DND-41 (cell line): Measurements from ENCODE around the gene RBM5.

ENCODE experiments used
- ATAC-seq: fragments of 200-7000 bp; cut with Tn5 transposase; 3 replicates; pipeline ENCODE4 v1.9.1; 2021; ENCODE audit warnings: low read depth; ENCODE audit not compliant: insufficient read depth
- DNase-seq: peaks from one replicate; pipeline ENCODE4 v3.0.0-alpha.2; 2020
- H2AFZ ChIP-seq: 2 replicates; pipeline ENCODE4 v1.6.0; 2012; ENCODE audit warnings: low read depth, low read length
- H3K27ac ChIP-seq: 2 replicates; pipeline ENCODE4 v1.5.1; 2012; ENCODE audit warnings: low read length, inconsistent platforms
- H3K27me3 ChIP-seq: fragments of 200-600 bp; sonication (generic); 2 replicates; pipeline ENCODE4 v1.6.0; 2012; ENCODE audit warnings: low read length, mild to moderate bottlenecking, inconsistent platforms; ENCODE audit not compliant: insufficient read depth, poor library complexity
- H3K36me3 ChIP-seq: 2 replicates; pipeline ENCODE4 v1.5.1; 2012; ENCODE audit warnings: low read length, inconsistent platforms; ENCODE audit not compliant: insufficient read depth
- H3K4me1 ChIP-seq: 2 replicates; pipeline ENCODE4 v1.5.1; 2012; ENCODE audit warnings: mild to moderate bottlenecking, low read length; ENCODE audit not compliant: insufficient read depth
- H3K4me2 ChIP-seq: 2 replicates; pipeline ENCODE4 v1.6.0; 2012; ENCODE audit warnings: mild to moderate bottlenecking, moderate library complexity, low read length, inconsistent platforms; ENCODE audit not compliant: insufficient read depth
- H3K4me3 ChIP-seq, 2 experiments: fragments of 200-600 bp in 1 of 2; shearing (Covaris generic) in 1 of 2; 2 replicates each; pipeline ENCODE4 v1.5.1; 2012 to 2016; ENCODE audit warnings: inconsistent platforms in 2 of 2, low read length in 2 of 2, mild to moderate bottlenecking in 2 of 2, low read depth in 1 of 2, moderate library complexity in 1 of 2
- H3K79me2 ChIP-seq: 2 replicates; pipeline ENCODE4 v1.6.0; 2012; ENCODE audit warnings: low read length, inconsistent platforms; ENCODE audit not compliant: insufficient read depth
- H3K9ac ChIP-seq: 2 replicates; pipeline ENCODE4 v1.6.0; 2012; ENCODE audit warnings: low read depth, mild to moderate bottlenecking, inconsistent platforms, low read length, moderate library complexity
- H3K9me3 ChIP-seq: 2 replicates; pipeline ENCODE4 v1.5.1; 2012; ENCODE audit warnings: low read length, moderate library complexity, mild to moderate bottlenecking, inconsistent platforms; ENCODE audit not compliant: insufficient read depth, severe bottlenecking
- H4K20me1 ChIP-seq: 2 replicates; pipeline ENCODE4 v1.6.0; 2012; ENCODE audit warnings: low read length; ENCODE audit not compliant: insufficient read depth
- CTCF ChIP-seq: IDR thresholded peaks from 2 replicates; pipeline ENCODE4 v1.5.1; 2012; ENCODE audit warnings: borderline replicate concordance, low read length, moderate library complexity, mild to moderate bottlenecking; ENCODE audit not compliant: poor library complexity, severe bottlenecking; ENCODE audit errors: extremely low read depth
- EZH2 ChIP-seq: IDR thresholded peaks from 3 replicates; pipeline ENCODE4 v1.6.1; 2012; ENCODE audit warnings: borderline replicate concordance, low read depth, mild to moderate bottlenecking, moderate library complexity, low read length, inconsistent platforms; ENCODE audit not compliant: severe bottlenecking

The RBM5 gene

GRCh38 chr3:50139718-50140423 is 51.2 kb downstream of the RBM5 start:
- peaks cover 7% of the 10 kb centered on the region for H4K20me1 ChIP-seq
- no peaks in the 10 kb centered on the region for H3K27me3 ChIP-seq
- H3K36me3 ChIP-seq = no peaks in the 10 kb centered on the region
- no peak overlapping the region for H3K9ac ChIP-seq
- H3K79me2 ChIP-seq = no peaks in the 10 kb centered on the region
- no peak for DNase-seq
- no peak overlapping the region for H3K27ac ChIP-seq
- TF ChIP-seq CTCF (no peak), EZH2 (no peak)
- H3K4me3 ChIP-seq = no peak overlapping the region
- H3K4me2 ChIP-seq = no peak overlapping the region
- no peak for ATAC-seq
- no peaks in the 10 kb centered on the region for H3K9me3 ChIP-seq
- no peak overlapping the region for H2AFZ ChIP-seq
- H3K4me1 ChIP-seq = peaks cover 14% of the 10 kb centered on the region

- TF ChIP-seq CTCF = no peak
- DNase-seq (no peak), ATAC-seq (no peak)
- H3K27me3 ChIP-seq = no peaks in the 10 kb centered on the region
- H3K4me2 ChIP-seq = no peak overlapping the region
- no peak overlapping the region for H3K4me3 ChIP-seq
- peaks cover 7% of the 10 kb centered on the region for H4K20me1 ChIP-seq
- no peaks in the 10 kb centered on the region for H3K36me3 ChIP-seq
- H3K9ac ChIP-seq = no peak overlapping the region
- H3K27ac ChIP-seq = no peak overlapping the region
- H2AFZ ChIP-seq = no peak overlapping the region
- H3K79me2 ChIP-seq = no peaks in the 10 kb centered on the region
- no peaks in the 10 kb centered on the region for H3K9me3 ChIP-seq
- H3K4me1 ChIP-seq = peaks cover 14% of the 10 kb centered on the region
Observed at GRCh38 chr3:50140990-50141389, 52.3 kb downstream of the RBM5 start.

- H3K27ac ChIP-seq = no peak overlapping the region
- DNase-seq = no peak
- ATAC-seq = no peak
- H3K9ac ChIP-seq = no peak overlapping the region
- TF ChIP-seq EZH2 (no peak), CTCF (peak; percentile 24)
- no peaks in the 10 kb centered on the region for H3K36me3 ChIP-seq
- no peaks in the 10 kb centered on the region for H3K4me1 ChIP-seq
- H3K27me3 ChIP-seq = no peaks in the 10 kb centered on the region
- no peak overlapping the region for H2AFZ ChIP-seq
- no peaks in the 10 kb centered on the region for H3K79me2 ChIP-seq
- H3K4me2 ChIP-seq = no peak overlapping the region
- no peaks in the 10 kb centered on the region for H4K20me1 ChIP-seq
- H3K9me3 ChIP-seq = no peaks in the 10 kb centered on the region
- no peak overlapping the region for H3K4me3 ChIP-seq
Observed at GRCh38 chr3:50146316-50146901, 57.7 kb downstream of the RBM5 start.
